Mesendoderm (in vitro differentiated cells): ENCODE data around the gene CNNM2.

Source experiments
- DNase-seq: peaks from one replicate; pipeline ENCODE4 v3.0.0; 2013
- H2AK5ac ChIP-seq: 2 replicates; pipeline ENCODE4 v1.6.1; 2013; ENCODE audit warnings: low read length, inconsistent platforms
- H2BK120ac ChIP-seq: 2 replicates; pipeline ENCODE4 v1.6.1; 2013; ENCODE audit warnings: low read depth, mild to moderate bottlenecking, low read length, moderate library complexity, mixed read lengths
- H2BK15ac ChIP-seq: replicated peaks from 2 replicates; pipeline ENCODE4 v1.6.1; 2013; ENCODE audit warnings: low read depth, mild to moderate bottlenecking, moderate library complexity
- H2BK5ac ChIP-seq: 2 replicates; pipeline ENCODE4 v1.6.1; 2013; ENCODE audit warnings: low read length, inconsistent platforms
- H3K18ac ChIP-seq: 2 replicates; pipeline ENCODE4 v1.6.1; 2013; ENCODE audit warnings: mild to moderate bottlenecking, low read length, mixed read lengths
- H3K23ac ChIP-seq: one replicate; pipeline ENCODE4 v1.6.1; 2013; ENCODE audit warnings: low read length
- H3K27ac ChIP-seq: 2 replicates; pipeline ENCODE4 v1.5.1; 2013; ENCODE audit warnings: low read depth, mild to moderate bottlenecking, inconsistent platforms, low read length, moderate library complexity
- H3K27me3 ChIP-seq: 2 replicates; pipeline ENCODE4 v1.6.1; 2013; ENCODE audit warnings: low read length, control low read depth, mild to moderate bottlenecking, inconsistent platforms; ENCODE audit not compliant: insufficient read depth, poor library complexity
- H3K36me3 ChIP-seq: 2 replicates; pipeline ENCODE4 v1.6.1; 2013; ENCODE audit warnings: low read length, inconsistent platforms; ENCODE audit not compliant: control insufficient read depth, insufficient read depth
- H3K4ac ChIP-seq: one replicate; pipeline ENCODE4 v1.6.1; 2013; ENCODE audit warnings: low read depth, mild to moderate bottlenecking, low read length, moderate library complexity
- H3K4me1 ChIP-seq: 2 replicates; pipeline ENCODE4 v1.6.1; 2013; ENCODE audit warnings: low read depth, low read length, inconsistent platforms; ENCODE audit not compliant: control insufficient read depth
- H3K4me2 ChIP-seq: 2 replicates; pipeline ENCODE4 v1.6.1; 2013; ENCODE audit warnings: low read length
- H3K4me3 ChIP-seq: 2 replicates; pipeline ENCODE4 v1.5.1; 2013; ENCODE audit warnings: mild to moderate bottlenecking, low read length
- H3K56ac ChIP-seq: one replicate; pipeline ENCODE4 v1.6.1; 2013; ENCODE audit warnings: low read length
- H3K79me1 ChIP-seq: 2 replicates; pipeline ENCODE4 v1.6.1; 2013; ENCODE audit warnings: low read length, inconsistent platforms
- H3K79me2 ChIP-seq: 2 replicates; pipeline ENCODE4 v1.6.1; 2013; ENCODE audit warnings: mild to moderate bottlenecking, low read length; ENCODE audit not compliant: control insufficient read depth, insufficient read depth
- H3K9ac ChIP-seq: 2 replicates; pipeline ENCODE4 v1.6.1; 2013; ENCODE audit warnings: low read length, inconsistent platforms
- H4K5ac ChIP-seq: one replicate; pipeline ENCODE4 v1.6.1; 2013; ENCODE audit warnings: low read length
- H4K8ac ChIP-seq: one replicate; pipeline ENCODE4 v1.6.1; 2013; ENCODE audit warnings: low read depth, mild to moderate bottlenecking, control low read depth, low read length, moderate library complexity
- WGBS: extraction: QIAGEN DNeasy Blood & Tissue Kit; methylation state at CpG from one replicate; pipeline ENCODE4 v1.1.7; 2013; ENCODE audit warnings: low lambda C conversion rate, missing lambda C conversion rate; ENCODE audit not compliant: insufficient coverage; ENCODE audit errors: extremely low coverage; 5-methylcytosine and 5-hydroxymethylcytosine counted together

Gene CNNM2

DNA sequence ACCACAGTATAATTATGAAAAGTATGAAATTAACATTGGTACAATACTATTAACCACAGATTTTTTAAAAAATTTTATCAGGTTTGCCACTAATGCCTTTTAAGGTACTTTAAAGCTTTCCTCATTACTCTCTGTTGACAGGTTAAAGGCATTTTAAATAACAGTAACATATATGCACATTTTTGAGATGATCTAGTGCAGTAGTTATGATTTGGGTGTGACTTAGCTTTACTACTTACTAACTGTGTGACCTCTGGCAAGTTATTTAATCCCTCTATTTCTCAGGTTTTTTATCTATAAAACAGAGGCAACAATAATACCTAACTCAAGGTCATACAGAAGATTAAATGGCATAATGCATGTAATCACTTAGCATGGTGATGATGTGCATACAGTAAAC, 180.1 kb downstream of the CNNM2 start:
- Histone ChIP-seq H3K23ac (no peak overlapping the region), H3K27me3 (no peaks in the 10 kb centered on the region), H3K4me1 (peaks cover 3% of the 10 kb centered on the region), H3K4me3 (no peak overlapping the region), H3K18ac (no peak overlapping the region), H2AK5ac (no peak overlapping the region), H3K9ac (no peak overlapping the region), H2BK5ac (no peak overlapping the region), H3K4ac (no peak overlapping the region), H3K79me2 (no peaks in the 10 kb centered on the region), H4K5ac (no peak overlapping the region), H3K36me3 (peaks cover 5% of the 10 kb centered on the region), H2BK120ac (no peak overlapping the region), H3K4me2 (no peak overlapping the region), H4K8ac (no peak overlapping the region), H3K27ac (no peak overlapping the region), H3K79me1 (peaks cover 2% of the 10 kb centered on the region), H3K56ac (no peak overlapping the region), H2BK15ac (no peak overlapping the region)
- DNase-seq, result no peak

DNA sequence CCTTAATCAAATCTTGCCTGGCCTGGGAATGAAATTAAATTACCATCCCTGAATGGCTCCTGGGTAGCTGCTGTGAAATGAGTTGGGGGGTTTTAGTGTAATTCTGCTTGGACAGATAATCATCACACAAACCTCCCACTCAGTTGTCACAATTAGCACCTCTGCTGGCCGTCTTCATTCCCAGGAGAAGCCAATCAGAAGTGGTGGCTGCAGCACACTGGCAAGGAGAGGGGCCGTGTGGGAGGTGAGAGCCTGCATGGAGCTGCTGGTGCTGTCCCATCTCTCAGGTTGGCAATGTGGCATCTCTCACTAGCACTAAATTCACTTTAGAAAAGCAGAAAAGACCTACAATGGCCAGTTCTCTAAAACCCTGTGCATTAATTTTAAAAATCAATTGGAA, 182.5 kb downstream of the CNNM2 start:
- peak; percentile 74 for DNase-seq
- Histone ChIP-seq H3K4me1 (peaks cover 3% of the 10 kb centered on the region), H2AK5ac (no peak overlapping the region), H2BK120ac (no peak overlapping the region), H3K4me2 (no peak overlapping the region), H2BK5ac (no peak overlapping the region), H3K36me3 (peaks cover 3% of the 10 kb centered on the region), H3K9ac (no peak overlapping the region), H3K18ac (no peak overlapping the region), H3K56ac (no peak overlapping the region), H3K4me3 (no peak overlapping the region), H4K5ac (no peak overlapping the region), H3K27ac (no peak overlapping the region), H3K4ac (no peak overlapping the region), H3K27me3 (no peaks in the 10 kb centered on the region), H3K79me1 (peaks cover 2% of the 10 kb centered on the region), H2BK15ac (no peak overlapping the region), H4K8ac (no peak overlapping the region), H3K23ac (no peak overlapping the region), H3K79me2 (no peaks in the 10 kb centered on the region)
- no CpG with 5 or more reads among the region's 2 CpGs for WGBS

GRCh38 chr10:103102195-103102594, 184.1 kb downstream of the CNNM2 start:
- H3K27ac ChIP-seq, result no peak overlapping the region
- peaks cover 3% of the 10 kb centered on the region for H3K4me1 ChIP-seq
- H3K36me3 ChIP-seq, result peaks cover 3% of the 10 kb centered on the region
- no peak overlapping the region for H4K8ac ChIP-seq
- no peak overlapping the region for H3K56ac ChIP-seq
- H3K79me2 ChIP-seq, result no peaks in the 10 kb centered on the region
- H2BK15ac ChIP-seq, result no peak overlapping the region
- peaks cover 2% of the 10 kb centered on the region for H3K79me1 ChIP-seq
- WGBS, result no CpG with 5 or more reads among the region's 3 CpGs
- H3K4me2 ChIP-seq, result no peak overlapping the region
- no peak overlapping the region for H3K4me3 ChIP-seq
- no peaks in the 10 kb centered on the region for H3K27me3 ChIP-seq
- H3K4ac ChIP-seq, result no peak overlapping the region
- no peak overlapping the region for H3K18ac ChIP-seq
- H2BK120ac ChIP-seq, result no peak overlapping the region
- no peak overlapping the region for H2BK5ac ChIP-seq
- H3K9ac ChIP-seq, result no peak overlapping the region
- DNase-seq, result no peak
- peak overlapping the region; percentile 50 for H3K23ac ChIP-seq
- no peak overlapping the region for H4K5ac ChIP-seq
- H2AK5ac ChIP-seq, result no peak overlapping the region

GRCh38 chr10:103103989-103104388, 185.9 kb downstream of the CNNM2 start:
- peaks cover 2% of the 10 kb centered on the region for H3K79me1 ChIP-seq
- H3K79me2 ChIP-seq, result no peaks in the 10 kb centered on the region
- no peak overlapping the region for H4K5ac ChIP-seq
- no peak for DNase-seq
- no peak overlapping the region for H3K23ac ChIP-seq
- H3K4me2 ChIP-seq, result no peak overlapping the region
- no peak overlapping the region for H3K56ac ChIP-seq
- H3K18ac ChIP-seq, result no peak overlapping the region
- H3K27me3 ChIP-seq, result no peaks in the 10 kb centered on the region
- no peak overlapping the region for H4K8ac ChIP-seq
- no peak overlapping the region for H3K9ac ChIP-seq
- H3K4ac ChIP-seq, result no peak overlapping the region
- WGBS, result no CpG with 5 or more reads among the region's 2 CpGs
- H3K27ac ChIP-seq, result no peak overlapping the region
- H3K4me1 ChIP-seq, result peaks cover 3% of the 10 kb centered on the region
- H3K36me3 ChIP-seq, result no peaks in the 10 kb centered on the region
- H2AK5ac ChIP-seq, result no peak overlapping the region
- no peak overlapping the region for H2BK5ac ChIP-seq
- H3K4me3 ChIP-seq, result no peak overlapping the region
- no peak overlapping the region for H2BK120ac ChIP-seq
- no peak overlapping the region for H2BK15ac ChIP-seq

DNA sequence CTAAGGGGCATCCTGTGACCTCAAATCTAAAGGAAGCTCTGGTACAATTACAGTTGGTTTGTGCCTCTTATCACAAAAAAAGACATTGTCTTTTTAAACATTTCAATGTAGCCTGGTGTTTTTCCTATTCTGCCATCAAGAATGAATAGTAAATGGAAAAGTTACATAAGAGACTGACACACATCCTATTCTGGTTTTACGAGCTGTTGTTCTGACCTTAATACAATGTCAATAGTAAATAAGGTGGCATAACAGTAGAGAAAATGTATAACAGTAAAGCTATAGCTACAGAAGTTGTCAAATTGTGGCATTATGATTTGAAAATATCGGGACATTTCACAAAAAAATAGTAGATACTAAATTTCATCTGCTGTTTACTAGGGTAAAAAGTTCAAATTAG, 186.6 kb downstream of the CNNM2 start:
- Histone ChIP-seq H3K56ac (no peak overlapping the region), H3K18ac (no peak overlapping the region), H2BK120ac (no peak overlapping the region), H2BK5ac (no peak overlapping the region), H3K4me3 (no peak overlapping the region), H4K8ac (no peak overlapping the region), H3K79me1 (peaks cover 2% of the 10 kb centered on the region), H2AK5ac (no peak overlapping the region), H3K27me3 (no peaks in the 10 kb centered on the region), H4K5ac (no peak overlapping the region), H3K36me3 (no peaks in the 10 kb centered on the region), H3K23ac (no peak overlapping the region), H3K4ac (no peak overlapping the region), H2BK15ac (no peak overlapping the region), H3K4me2 (no peak overlapping the region), H3K9ac (no peak overlapping the region), H3K27ac (no peak overlapping the region), H3K79me2 (no peaks in the 10 kb centered on the region), H3K4me1 (peaks cover 3% of the 10 kb centered on the region)
- DNase-seq, result no peak
- no CpG with 5 or more reads among the region's 2 CpGs for whole genome bisulfite sequencing

- H2BK5ac ChIP-seq, result no peak overlapping the region
- no peaks in the 10 kb centered on the region for H3K36me3 ChIP-seq
- no peaks in the 10 kb centered on the region for H3K79me2 ChIP-seq
- no peak overlapping the region for H2AK5ac ChIP-seq
- H3K27me3 ChIP-seq, result no peaks in the 10 kb centered on the region
- no peak overlapping the region for H3K56ac ChIP-seq
- H4K8ac ChIP-seq, result no peak overlapping the region
- no peak overlapping the region for H3K27ac ChIP-seq
- no peak overlapping the region for H3K4ac ChIP-seq
- H3K9ac ChIP-seq, result no peak overlapping the region
- no peak for DNase-seq
- H3K4me2 ChIP-seq, result no peak overlapping the region
- WGBS, result no CpG with 5 or more reads among the region's 1 CpG
- no peak overlapping the region for H3K23ac ChIP-seq
- no peak overlapping the region for H2BK15ac ChIP-seq
- no peak overlapping the region for H3K18ac ChIP-seq
- peaks cover 3% of the 10 kb centered on the region for H3K4me1 ChIP-seq
- no peak overlapping the region for H2BK120ac ChIP-seq
- no peak overlapping the region for H3K4me3 ChIP-seq
- no peak overlapping the region for H4K5ac ChIP-seq
- H3K79me1 ChIP-seq, result peaks cover 2% of the 10 kb centered on the region
Observed at GRCh38 chr10:103105462-103105861, 187.4 kb downstream of the CNNM2 start.
